ENCODE measurements around the gene LYZL4. TPM values are rescaled to one million over a fixed set of nuclear protein-coding genes. Genes with fewer than 3 reads are reported as not detected.

The LYZL4 gene
- total and polyA plus RNA-seq, 2 of the 13 experiments (the other 11 are each of a cell fraction or from before 2014, with no cell fraction given), result not detected

- TF ChIP-seq ZBTB39 (CRISPR knock-in tag; IDR thresholded peaks at IDR 0.05) (no peak), NFYC (CRISPR knock-in tag; IDR thresholded peaks at IDR 0.05) (no peak), ISX (CRISPR knock-in tag; conservative IDR thresholded peaks at IDR 0.05) (no peak), ZBTB40 (IDR thresholded peaks at IDR 0.05) (no peak), ZBTB40 (CRISPR knock-in tag; IDR thresholded peaks at IDR 0.05) (peak; percentile 48; the same call in 1 of the 2 replicates), GMEB1 (CRISPR knock-in tag; IDR thresholded peaks at IDR 0.05; ENCODE audit: borderline replicate concordance) (peak; percentile 39; the same call in 1 of the 2 replicates), PRDM15 (CRISPR knock-in tag; IDR thresholded peaks at IDR 0.05) (no peak), ZNF512 (CRISPR knock-in tag; IDR thresholded peaks at IDR 0.05) (no peak)
Measured at GRCh38 chr3:42421818-42422796, 11.7 kb upstream of the LYZL4 start (continued).

All from HepG2 (cell line).